HG03108 (cell line): ENCODE results near the gene SAMD1.

Source experiments
- ATAC-seq: cut with Tn5 transposase; IDR thresholded peaks from one replicate; pipeline ENCODE4 v1.9.1; 2021; ENCODE audit warnings: moderate library complexity; ENCODE audit not compliant: unreplicated experiment

Gene SAMD1

GRCh38 chr19:14090509-14091080 lies at the start of gene SAMD1:
SAMD1 (minus strand) TSS chr19:14090751.
- peak; percentile 28 for ATAC-seq

- no peak for ATAC-seq
These were observed 49.4 kb upstream of the SAMD1 start for GRCh38 chr19:14139944-14140343.

- ATAC-seq = no peak
These were observed 48.2 kb upstream of the SAMD1 start for GRCh38 chr19:14138576-14139265.

GRCh38 chr19:14136509-14137281 lies 46.1 kb upstream of the SAMD1 start, which contains the start of gene ASF1B:
ASF1B (minus strand) TSS chr19:14136589; CDS start chr19:14136456, 133 bp downstream.
- peak; percentile 72 for ATAC-seq

GRCh38 chr19:14135985-14136508 lies 45.5 kb upstream of the SAMD1 start:
- ATAC-seq = no peak

- ATAC-seq = no peak
These were observed 44.8 kb upstream of the SAMD1 start for GRCh38 chr19:14135355-14135754.

- ATAC-seq = peak; percentile 48
These were observed 37.5 kb upstream of the SAMD1 start for GRCh38 chr19:14127929-14128509.

- no peak for ATAC-seq
These were observed 36.6 kb upstream of the SAMD1 start for GRCh38 chr19:14127176-14127575.

GRCh38 chr19:14122924-14123323 lies 32.4 kb upstream of the SAMD1 start:
- no peak for ATAC-seq

- no peak for ATAC-seq
These were observed 29.9 kb upstream of the SAMD1 start for GRCh38 chr19:14120497-14120780.

GRCh38 chr19:14119644-14120496 lies 29.3 kb upstream of the SAMD1 start:
- no peak for ATAC-seq

GRCh38 chr19:14119146-14119545 lies 28.6 kb upstream of the SAMD1 start:
- no peak for ATAC-seq

GRCh38 chr19:14118165-14119051 lies 27.9 kb upstream of the SAMD1 start:
- peak; percentile 23 for ATAC-seq

- peak; percentile 91 for ATAC-seq
These were observed 27.2 kb upstream of the SAMD1 start, which contains the start of gene PRKACA for GRCh38 chr19:14117668-14118164. PRKACA (minus strand) TSS chr19:14117762; CDS start chr19:14117547, 215 bp downstream.

GRCh38 chr19:14116918-14117578 lies 26.5 kb upstream of the SAMD1 start:
- peak; percentile 9 for ATAC-seq

GRCh38 chr19:14116525-14116917 lies 26.0 kb upstream of the SAMD1 start:
- no peak for ATAC-seq

- no peak for ATAC-seq
These were observed 25.2 kb upstream of the SAMD1 start for GRCh38 chr19:14115756-14116155.

GRCh38 chr19:14114854-14115253 lies 24.3 kb upstream of the SAMD1 start:
- ATAC-seq = no peak

GRCh38 chr19:14114439-14114838 lies 23.9 kb upstream of the SAMD1 start:
- ATAC-seq = no peak
